ENCODE measurements around the gene LAMC3. TPM values are rescaled to one million over a fixed set of nuclear protein-coding genes. Genes with fewer than 3 reads are reported as not detected.

Gene LAMC3
- total RNA-seq, 3 donors from 2014 or later, result 2.1 to 8.5 (median 7.8) TPM

GRCh38 chr9:131043646-131044045 lies 34.7 kb downstream of the LAMC3 start:
- DNase-seq (ENCODE audit: low spot score in 2 of 2), result no peak
- intact Hi-C loops (cut with DNase I; ENCODE audit: low total_unique reads), result loop anchor here (10.0 kb wide), 1 partner anchor 61 kb away; no protein-coding TSS in a partner anchor
- Histone ChIP-seq H3K27ac (no peak overlapping the region), H3K4me1 (no peaks in the 10 kb centered on the region), H3K36me3 (no peaks in the 10 kb centered on the region), H3K4me3 (no peak overlapping the region), H3K27me3 (no peaks in the 10 kb centered on the region), H3K9me3 (no peaks in the 10 kb centered on the region)
- TF ChIP-seq, protein P1, sequence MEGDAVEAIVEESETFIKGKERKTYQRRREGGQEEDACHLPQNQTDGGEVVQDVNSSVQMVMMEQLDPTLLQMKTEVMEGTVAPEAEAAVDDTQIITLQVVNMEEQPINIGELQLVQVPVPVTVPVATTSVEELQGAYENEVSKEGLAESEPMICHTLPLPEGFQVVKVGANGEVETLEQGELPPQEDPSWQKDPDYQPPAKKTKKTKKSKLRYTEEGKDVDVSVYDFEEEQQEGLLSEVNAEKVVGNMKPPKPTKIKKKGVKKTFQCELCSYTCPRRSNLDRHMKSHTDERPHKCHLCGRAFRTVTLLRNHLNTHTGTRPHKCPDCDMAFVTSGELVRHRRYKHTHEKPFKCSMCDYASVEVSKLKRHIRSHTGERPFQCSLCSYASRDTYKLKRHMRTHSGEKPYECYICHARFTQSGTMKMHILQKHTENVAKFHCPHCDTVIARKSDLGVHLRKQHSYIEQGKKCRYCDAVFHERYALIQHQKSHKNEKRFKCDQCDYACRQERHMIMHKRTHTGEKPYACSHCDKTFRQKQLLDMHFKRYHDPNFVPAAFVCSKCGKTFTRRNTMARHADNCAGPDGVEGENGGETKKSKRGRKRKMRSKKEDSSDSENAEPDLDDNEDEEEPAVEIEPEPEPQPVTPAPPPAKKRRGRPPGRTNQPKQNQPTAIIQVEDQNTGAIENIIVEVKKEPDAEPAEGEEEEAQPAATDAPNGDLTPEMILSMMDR (IDR thresholded peaks at IDR 0.05), result no peak
- TF ChIP-seq POLR2AphosphoS5 (IDR thresholded peaks at IDR 0.05) (no peak), POLR2A (IDR thresholded peaks at IDR 0.05) (no peak)

GRCh38 chr9:131045300-131046092 lies 36.5 kb downstream of the LAMC3 start:
- DNase-seq (ENCODE audit: low spot score in 2 of 2), result no peak
- TF ChIP-seq, protein P1 (IDR thresholded peaks at IDR 0.05), result no peak
- no peak for TF ChIP-seq POLR2A (IDR thresholded peaks at IDR 0.05)
- Histone ChIP-seq H3K4me3 (no peak overlapping the region), H3K27me3 (peaks cover 0 to 5% of the 10 kb centered on the region in 2 donors), H3K36me3 (no peaks in the 10 kb centered on the region), H3K27ac (no peak overlapping the region), H3K4me1 (no peaks in the 10 kb centered on the region), H3K9me3 (no peaks in the 10 kb centered on the region)
- intact Hi-C loops (cut with DNase I; ENCODE audit: low total_unique reads), result loop anchor here (10.0 kb wide), 1 partner anchor 59 kb away; no protein-coding TSS in a partner anchor

- TF ChIP-seq, protein P1 (IDR thresholded peaks at IDR 0.05), result no peak
- TF ChIP-seq POLR2AphosphoS5 (IDR thresholded peaks at IDR 0.05), result no peak
- no peak for TF ChIP-seq POLR2A (IDR thresholded peaks at IDR 0.05)
- H3K4me1 ChIP-seq, result no peaks in the 10 kb centered on the region
- H3K9me3 ChIP-seq, result no peaks in the 10 kb centered on the region
- H3K27ac ChIP-seq, result no peak overlapping the region
- DNase-seq (ENCODE audit: low spot score in 2 of 2), result no peak
- peaks cover 0 to 5% of the 10 kb centered on the region in 2 donors for H3K27me3 ChIP-seq
- intact Hi-C loops (cut with DNase I; ENCODE audit: low total_unique reads), result loop anchor here (10.0 kb wide), 1 partner anchor 59 kb away; no protein-coding TSS in a partner anchor
- H3K36me3 ChIP-seq, result no peaks in the 10 kb centered on the region
- no peak overlapping the region for H3K4me3 ChIP-seq
These were observed 37.1 kb downstream of the LAMC3 start for GRCh38 chr9:131046093-131046380.

DNA sequence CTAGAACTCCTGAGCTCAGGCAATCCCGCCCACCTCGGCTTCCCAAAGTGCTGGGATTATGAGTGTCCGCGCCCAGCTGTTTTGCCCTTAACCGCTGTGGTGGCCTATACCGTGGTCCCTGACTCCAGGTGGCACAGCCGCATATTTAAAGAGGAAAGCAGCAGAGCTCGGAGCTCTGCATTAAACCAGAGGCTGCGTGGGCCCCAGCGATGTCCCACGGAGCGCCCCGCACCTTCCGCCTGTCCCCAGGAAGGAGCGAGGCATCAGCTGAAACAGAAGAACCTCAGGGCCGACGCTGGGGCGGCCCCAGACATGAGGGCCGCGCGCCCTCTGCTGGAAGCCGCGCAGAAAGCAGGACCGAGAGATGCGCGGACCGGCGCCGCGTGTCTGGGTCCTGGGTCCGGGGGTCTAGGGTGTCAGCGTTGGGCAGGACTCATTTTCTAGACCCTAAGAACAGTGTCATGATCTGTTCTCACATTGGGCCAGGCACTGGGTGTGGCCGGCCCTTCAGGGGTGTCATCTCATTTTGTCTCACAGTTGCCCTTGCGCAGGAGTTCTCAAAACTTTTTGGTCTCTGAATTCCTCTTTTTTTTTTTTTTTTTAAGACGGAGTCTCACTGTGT lies 37.7 kb downstream of the LAMC3 start:
- Histone ChIP-seq H3K27me3 (peaks cover 0 to 5% of the 10 kb centered on the region in 2 donors), H3K4me1 (no peaks in the 10 kb centered on the region), H3K9me3 (no peaks in the 10 kb centered on the region), H3K27ac (no peak overlapping the region), H3K36me3 (no peaks in the 10 kb centered on the region), H3K4me3 (peak overlapping the region in 2 of 3 donors; percentile 16 to 35)
- TF ChIP-seq, protein P1 (IDR thresholded peaks at IDR 0.05), result peak; percentile 80 to 85 (median 81)
- no peak for TF ChIP-seq POLR2AphosphoS5 (IDR thresholded peaks at IDR 0.05)
- no peak for TF ChIP-seq POLR2A (IDR thresholded peaks at IDR 0.05)
- DNase-seq (ENCODE audit: low spot score in 2 of 2), result peak in 1 of 2 donors; percentile 25
- intact Hi-C loops (cut with DNase I; ENCODE audit: low total_unique reads), result loop anchor here (10.0 kb wide), 1 partner anchor 58 kb away; no protein-coding TSS in a partner anchor

GRCh38 chr9:131048332-131048731 lies 39.4 kb downstream of the LAMC3 start:
- no peak for TF ChIP-seq POLR2AphosphoS5 (IDR thresholded peaks at IDR 0.05)
- no peak for TF ChIP-seq POLR2A (IDR thresholded peaks at IDR 0.05)
- TF ChIP-seq, protein P1 (IDR thresholded peaks at IDR 0.05), result no peak

More at GRCh38 chr9:131048332-131048731, 39.4 kb downstream of the LAMC3 start:
- Histone ChIP-seq H3K27me3 (peaks cover 0 to 5% of the 10 kb centered on the region in 2 donors), H3K9me3 (no peaks in the 10 kb centered on the region), H3K36me3 (no peaks in the 10 kb centered on the region), H3K4me1 (no peaks in the 10 kb centered on the region), H3K4me3 (no peak overlapping the region), H3K27ac (no peak overlapping the region)
- DNase-seq (ENCODE audit: low spot score in 2 of 2), result no peak
- intact Hi-C loops (cut with DNase I; ENCODE audit: low total_unique reads), result loop anchor here (10.0 kb wide), 1 partner anchor 56 kb away; no protein-coding TSS in a partner anchor

Data from breast epithelium (tissue), 4 donors.